ENCODE data around the gene HEXD. TPM values are rescaled to one million over a fixed set of nuclear protein-coding genes. Genes with fewer than 3 reads are reported as not detected.
A peak's percentile ranks its signal among the peaks of the same experiment; 100 is the strongest.

The HEXD gene
- total RNA-seq, 6 donors from 2014 or later, result 33.7 to 250 (median 43.4) TPM

GRCh38 chr17:82388223-82388921, 29.8 kb upstream of the HEXD start:
- H3K36me3 ChIP-seq, result peaks cover 2 to 21% (median 14%) of the 10 kb centered on the region in 4 donors
- ATAC-seq (ENCODE audit: low FRiP score in 2 of 2) (no peak), DNase-seq (peak; percentile 52 to 89)
- H3K4me1 ChIP-seq, result peaks cover 7 to 14% (median 9%) of the 10 kb centered on the region in 4 donors
- no peak overlapping the region for H3K27ac ChIP-seq
- TF ChIP-seq POLR2A (IDR thresholded peaks at IDR 0.05), result no peak
- TF ChIP-seq CTCF (IDR thresholded peaks at IDR 0.05), result peak in 1 of 6 experiments; percentile 22
- WGBS, 2 donors, result 62 to 82% methylated on average over 18 to 24 of the region's 34 CpGs
- H3K9me3 ChIP-seq, result no peaks in the 10 kb centered on the region
- H3K27me3 ChIP-seq, result peaks cover 0 to 15% (median 7%) of the 10 kb centered on the region in 4 donors
- no peak overlapping the region for H3K4me3 ChIP-seq

- Histone ChIP-seq H3K4me3 (no peak overlapping the region), H3K36me3 (peaks cover 2 to 24% (median 16%) of the 10 kb centered on the region in 4 donors), H3K4me1 (peaks cover 7 to 14% (median 9%) of the 10 kb centered on the region in 4 donors), H3K27me3 (peaks cover 0 to 15% (median 7%) of the 10 kb centered on the region in 4 donors), H3K9me3 (no peaks in the 10 kb centered on the region), H3K27ac (no peak overlapping the region)
- 84 to 86% methylated on average over 13 to 19 of the region's 21 CpGs for WGBS, 2 donors
- ATAC-seq (ENCODE audit: low FRiP score in 2 of 2) (no peak), DNase-seq (peak in 1 of 2 donors; percentile 60)
- TF ChIP-seq EP300 (IDR thresholded peaks at IDR 0.05), result no peak
- TF ChIP-seq CTCF (IDR thresholded peaks at IDR 0.05), result no peak
- no peak for TF ChIP-seq POLR2A (IDR thresholded peaks at IDR 0.05)
- TF ChIP-seq POLR2AphosphoS5 (IDR thresholded peaks at IDR 0.05), result no peak
These were observed 29.2 kb upstream of the HEXD start for GRCh38 chr17:82388922-82389283.

GRCh38 chr17:82389379-82389778, 28.8 kb upstream of the HEXD start:
- DNase-seq (no peak), ATAC-seq (ENCODE audit: low FRiP score in 2 of 2) (no peak)
- Histone ChIP-seq H3K9me3 (no peaks in the 10 kb centered on the region), H3K36me3 (peaks cover 2 to 28% (median 16%) of the 10 kb centered on the region in 4 donors), H3K27me3 (peaks cover 0 to 15% (median 7%) of the 10 kb centered on the region in 4 donors), H3K27ac (no peak overlapping the region), H3K4me1 (peaks cover 7 to 14% (median 9%) of the 10 kb centered on the region in 4 donors), H3K4me3 (no peak overlapping the region)
- WGBS, 2 donors, result 87 to 88% methylated on average over 10 of the region's 10 CpGs
- TF ChIP-seq POLR2A (IDR thresholded peaks at IDR 0.05) (no peak), EP300 (IDR thresholded peaks at IDR 0.05) (no peak), CTCF (IDR thresholded peaks at IDR 0.05) (no peak), POLR2AphosphoS5 (IDR thresholded peaks at IDR 0.05) (no peak)

GRCh38 chr17:82390015-82390859, 27.9 kb upstream of the HEXD start:
- Histone ChIP-seq H3K4me1 (peaks cover 1 to 6% (median 5%) of the 10 kb centered on the region in 4 donors), H3K27me3 (peaks cover 0 to 13% (median 6%) of the 10 kb centered on the region in 4 donors), H3K9me3 (no peaks in the 10 kb centered on the region), H3K4me3 (no peak overlapping the region), H3K27ac (no peak overlapping the region), H3K36me3 (peaks cover 2 to 31% (median 16%) of the 10 kb centered on the region in 4 donors)
- ATAC-seq (ENCODE audit: low FRiP score in 2 of 2), result no peak
- 85 to 96% methylated on average over 17 to 21 of the region's 34 CpGs for WGBS, 2 donors
- TF ChIP-seq POLR2A (IDR thresholded peaks at IDR 0.05) (no peak), POLR2AphosphoS5 (IDR thresholded peaks at IDR 0.05) (no peak), CTCF (IDR thresholded peaks at IDR 0.05) (no peak), EP300 (IDR thresholded peaks at IDR 0.05) (no peak)
- peak in 1 of 2 donors; percentile 75 for DNase-seq

Data from upper lobe of left lung (tissue), 6 donors.